SK-MEL-5 (cell line): Measurements from ENCODE around the gene PVRIG. TPM values are rescaled to one million over a fixed set of nuclear protein-coding genes. Genes with fewer than 3 reads are reported as not detected.
A peak's percentile ranks its signal among the peaks of the same experiment; 100 is the strongest.
"Not testable (repeated sequence)": the region's sequence is repeated elsewhere in the genome, so short reads cannot be mapped to it uniquely, and the experiment has no call there.

Source experiments
- DNase-seq: peaks from one replicate; pipeline ENCODE4 v3.0.0-alpha.2; 2016; ENCODE audit warnings: low read depth, low spot score
- in situ Hi-C: cut with HindIII; loops from 2 replicates; pipeline ENCODE4 v1.10.0; 2016; ENCODE audit warnings: low sequenced_read_pairs, high pct_unique_total_duplicates, low pct_unique_long_range_greater_than_20kb
- polyA plus RNA-seq, 2 experiments: library from polyadenylated mRNA; depleted of rRNA; stranded (reverse); fragments of >200 nt; gene quantifications; 2 replicates each; pipeline ENCODE4 v1.2.3, GENCODE V29; 2015
- total RNA-seq: library from RNA; depleted of rRNA; stranded (reverse); fragments of >200 nt; shearing (Covaris generic); gene quantifications from 2 replicates; pipeline ENCODE4 v1.2.3, GENCODE V29; 2014; rRNA removed

The PVRIG gene
- not detected in 2 replicates for total RNA-seq
- not detected in 2 replicates for polyA plus RNA-seq (2015; cell fraction: cytosol; rRNA removed)
- polyA plus RNA-seq (2015; cell fraction: nucleus; rRNA removed), result 0.20 and 1.5 TPM in 2 replicates

- in situ Hi-C loops, DNase-seq: not testable (repeated sequence)
Measured at GRCh38 chr7:100219801-100220585, at the start of gene PVRIG. TSS of gene PVRIG (plus strand) at chr7:100219949. CDS start at chr7:100219971, 22 bp downstream.

DNA sequence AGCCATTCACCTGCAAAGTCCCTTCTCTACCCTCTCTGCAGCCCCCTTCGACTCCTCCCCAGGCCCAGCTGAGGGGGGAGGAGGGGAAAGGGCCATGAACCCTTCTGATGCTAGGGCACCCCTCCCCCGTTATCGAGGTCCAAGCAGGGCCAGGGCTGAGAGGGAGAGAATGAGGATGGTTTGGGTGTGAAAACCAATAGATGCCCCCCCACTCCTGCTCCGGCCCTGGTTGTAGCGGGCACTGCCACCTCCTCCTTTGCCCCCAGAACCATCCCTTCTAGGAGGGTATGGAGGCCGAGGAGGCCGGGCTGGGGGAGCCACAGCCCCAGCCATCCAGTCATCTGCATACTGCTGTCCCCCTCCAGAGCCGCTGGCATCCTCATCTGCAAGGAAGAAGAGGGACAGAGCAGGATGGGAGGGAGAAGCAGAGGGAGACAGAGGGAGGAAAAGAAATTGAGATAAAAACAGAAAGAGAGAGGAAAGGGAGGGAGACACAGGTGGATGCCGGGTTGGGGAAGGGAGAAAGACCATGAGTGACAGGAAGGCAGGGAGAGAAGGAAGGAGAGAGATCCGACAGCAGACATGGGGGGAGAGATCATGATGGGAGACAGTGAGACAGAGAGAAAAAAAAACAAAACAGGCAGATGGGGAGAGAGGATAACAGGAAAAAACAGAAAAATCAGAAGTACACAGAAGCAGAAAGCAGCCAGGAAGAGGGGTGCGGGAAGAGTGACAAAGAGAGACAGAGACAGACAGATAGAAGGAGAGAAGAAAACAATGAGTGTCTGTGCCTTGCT, 49.5 kb upstream of the PVRIG start:
- in situ Hi-C loops, result no loop called here

DNA sequence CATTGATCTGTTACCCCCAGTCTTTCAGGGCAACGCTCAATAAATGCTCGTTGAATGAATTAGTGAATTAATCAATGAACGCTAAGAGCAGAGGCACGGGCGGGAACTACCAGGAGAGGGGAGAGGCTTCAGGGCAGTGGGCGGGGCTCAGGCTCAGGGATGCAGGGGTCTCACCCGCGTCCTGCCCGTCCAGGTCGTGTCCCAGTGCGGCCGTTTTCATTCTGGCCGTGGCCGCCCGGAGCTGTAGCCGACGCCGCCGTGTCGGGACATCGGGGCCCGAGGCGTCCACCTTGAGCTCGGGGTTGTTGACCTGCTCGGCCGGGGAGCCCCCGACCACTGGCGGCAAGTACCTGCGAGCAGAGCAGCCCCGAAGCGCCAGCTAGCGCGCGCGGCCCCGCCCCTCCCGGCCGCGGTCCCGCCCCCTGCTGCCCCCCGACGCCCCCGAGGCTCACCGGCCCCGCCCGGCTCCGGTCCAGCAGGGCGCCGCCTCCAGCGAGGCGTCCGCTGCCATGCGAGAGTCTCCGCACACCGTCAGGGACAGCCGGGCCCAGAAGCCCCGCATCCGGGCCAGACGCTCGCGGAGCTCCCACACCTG, 48.6 kb upstream of the PVRIG start:
- DNase-seq, result no peak
- in situ Hi-C loops, result no loop called here

More for the DNA sequence above, 49.5 kb upstream of the PVRIG start:
- DNase-seq, result no peak

DNA sequence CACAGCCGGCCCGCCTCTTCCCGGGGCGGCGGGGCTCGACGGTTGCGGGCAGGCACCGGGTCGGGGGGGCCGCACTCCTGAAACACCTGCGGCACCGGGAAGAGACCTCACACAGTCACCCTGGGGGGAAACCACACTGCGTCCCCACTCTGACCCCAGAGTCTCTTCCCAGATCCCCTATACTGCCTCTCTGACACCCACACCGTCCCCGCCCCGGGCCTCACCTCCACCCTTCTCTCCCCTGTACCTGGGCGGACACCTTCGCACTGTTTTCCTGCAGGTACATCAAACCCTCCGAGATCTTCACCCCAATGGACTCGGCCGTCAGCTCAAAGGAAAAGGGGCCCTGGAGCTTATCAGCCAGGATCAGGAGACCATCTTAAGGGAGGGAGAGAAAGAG, 47.9 kb upstream of the PVRIG start:
- in situ Hi-C loops, result no loop called here
- no peak for DNase-seq

- no peak for DNase-seq
- in situ Hi-C loops, result no loop called here
Measured at GRCh38 chr7:100173806-100174495, 45.8 kb upstream of the PVRIG start.

GRCh38 chr7:100174582-100174981, 45.2 kb upstream of the PVRIG start:
- DNase-seq, result no peak
- in situ Hi-C loops, result no loop called here

DNA sequence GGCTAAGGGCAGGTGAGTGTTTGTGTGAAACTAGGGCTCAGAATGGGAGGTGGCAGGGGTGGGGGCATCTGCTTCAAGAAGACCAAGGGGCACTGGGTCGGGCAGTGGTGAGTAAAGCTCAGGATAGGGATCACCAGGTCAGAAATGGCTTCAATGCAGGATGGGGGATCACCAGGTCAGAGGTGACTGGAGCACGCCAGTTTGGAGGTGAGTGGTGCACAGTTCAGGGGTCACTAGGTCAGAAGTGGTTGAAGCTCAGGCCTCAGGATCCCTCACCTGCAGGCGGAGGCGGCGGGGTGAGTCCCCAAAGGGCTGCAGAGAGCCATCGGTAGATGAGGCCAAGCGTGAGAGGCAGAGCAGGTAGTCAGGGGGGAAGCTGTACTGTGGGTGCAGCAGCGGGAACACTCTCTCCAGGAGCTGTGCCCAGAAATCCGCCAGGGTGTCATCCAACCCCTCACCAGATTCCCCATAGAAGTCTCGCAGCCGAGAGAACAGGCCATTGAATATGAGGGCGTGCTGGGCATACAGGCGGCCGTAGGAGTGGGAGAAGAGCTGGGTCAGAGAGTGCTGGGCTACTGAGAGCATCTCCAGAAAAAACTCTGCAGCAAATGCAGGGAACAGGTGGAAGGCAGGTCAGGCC, 44.3 kb upstream of the PVRIG start:
- in situ Hi-C loops, result no loop called here
- no peak for DNase-seq

- in situ Hi-C loops, result no loop called here
- DNase-seq, result no peak
Measured at GRCh38 chr7:100176096-100177044, 43.4 kb upstream of the PVRIG start.

GRCh38 chr7:100177045-100178001, 42.4 kb upstream of the PVRIG start, which contains the start of the genes GPC2 and STAG3:
TSS of gene GPC2 (minus strand) at chr7:100177381. CDS start at chr7:100177199, 182 bp downstream.
TSS of gene STAG3 (plus strand) at chr7:100177918. CDS start at chr7:100180557, 2,639 bp downstream.
- peak; percentile 99 for DNase-seq
- in situ Hi-C loops, result no loop called here

GRCh38 chr7:100180084-100180483, 39.7 kb upstream of the PVRIG start:
- DNase-seq, in situ Hi-C loops: not testable (repeated sequence)

DNA sequence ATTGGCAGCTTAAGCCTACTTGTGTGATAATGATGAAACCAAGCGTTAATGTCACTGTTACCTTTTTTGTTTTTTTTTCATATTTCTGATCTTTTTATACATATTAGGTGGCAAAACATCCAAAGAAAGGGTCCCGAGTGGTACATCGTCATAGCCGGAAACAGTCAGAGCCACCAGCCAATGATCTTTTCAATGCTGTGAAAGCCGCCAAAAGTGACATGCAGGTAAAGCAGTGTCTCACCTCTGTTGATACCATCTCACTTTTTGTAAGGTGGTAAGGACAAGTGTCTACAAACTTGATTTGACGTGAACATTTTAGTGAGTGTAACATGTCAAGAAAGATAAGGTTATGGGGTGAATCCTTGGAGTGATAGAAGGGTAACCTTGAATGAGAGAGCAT, 37.1 kb upstream of the PVRIG start:
- DNase-seq, in situ Hi-C loops: not testable (repeated sequence)

- DNase-seq, in situ Hi-C loops: not testable (repeated sequence)
Measured at GRCh38 chr7:100183090-100183489, 36.7 kb upstream of the PVRIG start.

GRCh38 chr7:100185726-100186125, 34.0 kb upstream of the PVRIG start:
- in situ Hi-C loops, result no loop called here

GRCh38 chr7:100189061-100189460, 30.7 kb upstream of the PVRIG start:
- DNase-seq, result peak; percentile 37
- in situ Hi-C loops, result no loop called here

More at GRCh38 chr7:100185726-100186125, 34.0 kb upstream of the PVRIG start:
- DNase-seq, result no peak
